Progenitor cell of endocrine pancreas (in vitro differentiated cells): ENCODE data around the gene LRMDA. TPM values are rescaled to one million over a fixed set of nuclear protein-coding genes. Genes with fewer than 3 reads are reported as not detected.

Experiments
- DNase-seq: peaks from one replicate; pipeline ENCODE4 v3.0.0; 2021; ENCODE audit warnings: low spot score; ENCODE audit not compliant: unreplicated experiment
- H3K27ac Mint-ChIP-seq: 2 replicates; pipeline ENCODE4 v1.8.0; 2021; ENCODE audit warnings: mild to moderate bottlenecking, moderate library complexity, mixed read lengths
- H3K27me3 Mint-ChIP-seq: 2 replicates; pipeline ENCODE4 v1.8.0; 2021; ENCODE audit warnings: mixed read lengths
- H3K36me3 Mint-ChIP-seq: 2 replicates; pipeline ENCODE4 v1.8.0; 2022; ENCODE audit warnings: mixed read lengths; ENCODE audit not compliant: insufficient read depth
- H3K4me1 Mint-ChIP-seq: 2 replicates; pipeline ENCODE4 v1.8.0; 2021; ENCODE audit warnings: low read depth, mixed read lengths
- H3K4me3 Mint-ChIP-seq: 2 replicates; pipeline ENCODE4 v1.8.0; 2021; ENCODE audit warnings: low read depth, mild to moderate bottlenecking, moderate library complexity, mixed read lengths
- H3K9me3 Mint-ChIP-seq: 2 replicates; pipeline ENCODE4 v1.8.0; 2021; ENCODE audit warnings: low read depth, mixed read lengths
- total RNA-seq: library from RNA; stranded (reverse); gene quantifications from 2 replicates; pipeline ENCODE4 v1.2.1, GENCODE V29; 2021
- TF ChIP-seq, protein P1 (sequence below): fragments of 200-600 bp; sonication (generic); IDR thresholded peaks from one replicate; pipeline ENCODE4 v1.5.0; 2021; ENCODE audit warnings: antibody characterized with exemption, mild to moderate bottlenecking; ENCODE audit not compliant: unreplicated experiment

Gene LRMDA
- total RNA-seq, 1 donor from 2014 or later, result 6.5 TPM

DNA sequence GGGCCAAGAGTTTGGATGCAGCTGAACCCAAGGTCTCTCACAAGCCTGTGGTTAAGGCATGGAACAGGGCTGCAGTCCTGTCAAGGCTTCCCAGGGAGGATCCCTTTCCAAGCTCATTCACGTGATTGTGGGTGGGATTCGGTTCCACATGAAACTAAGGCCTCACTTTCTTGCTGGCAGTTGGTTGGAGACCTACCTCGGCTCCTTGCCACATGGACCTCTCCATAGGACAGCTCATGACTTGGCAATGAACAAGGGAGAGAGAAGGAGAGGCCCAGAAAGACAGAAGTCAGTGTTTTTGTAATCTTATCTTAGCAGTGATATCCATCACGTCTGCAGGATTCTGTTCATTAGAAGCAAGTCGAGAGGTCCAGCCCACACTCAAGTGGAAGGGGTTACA, 583.8 kb downstream of the LRMDA start:
- Mint-ChIP-seq H3K4me3 (no peak overlapping the region), H3K27me3 (peaks cover 14% of the 10 kb centered on the region), H3K27ac (no peak overlapping the region), H3K4me1 (peaks cover 4% of the 10 kb centered on the region), H3K36me3 (no peaks in the 10 kb centered on the region), H3K9me3 (no peaks in the 10 kb centered on the region)
- TF ChIP-seq, protein P1, sequence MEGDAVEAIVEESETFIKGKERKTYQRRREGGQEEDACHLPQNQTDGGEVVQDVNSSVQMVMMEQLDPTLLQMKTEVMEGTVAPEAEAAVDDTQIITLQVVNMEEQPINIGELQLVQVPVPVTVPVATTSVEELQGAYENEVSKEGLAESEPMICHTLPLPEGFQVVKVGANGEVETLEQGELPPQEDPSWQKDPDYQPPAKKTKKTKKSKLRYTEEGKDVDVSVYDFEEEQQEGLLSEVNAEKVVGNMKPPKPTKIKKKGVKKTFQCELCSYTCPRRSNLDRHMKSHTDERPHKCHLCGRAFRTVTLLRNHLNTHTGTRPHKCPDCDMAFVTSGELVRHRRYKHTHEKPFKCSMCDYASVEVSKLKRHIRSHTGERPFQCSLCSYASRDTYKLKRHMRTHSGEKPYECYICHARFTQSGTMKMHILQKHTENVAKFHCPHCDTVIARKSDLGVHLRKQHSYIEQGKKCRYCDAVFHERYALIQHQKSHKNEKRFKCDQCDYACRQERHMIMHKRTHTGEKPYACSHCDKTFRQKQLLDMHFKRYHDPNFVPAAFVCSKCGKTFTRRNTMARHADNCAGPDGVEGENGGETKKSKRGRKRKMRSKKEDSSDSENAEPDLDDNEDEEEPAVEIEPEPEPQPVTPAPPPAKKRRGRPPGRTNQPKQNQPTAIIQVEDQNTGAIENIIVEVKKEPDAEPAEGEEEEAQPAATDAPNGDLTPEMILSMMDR, result no peak
- DNase-seq, result no peak

DNA sequence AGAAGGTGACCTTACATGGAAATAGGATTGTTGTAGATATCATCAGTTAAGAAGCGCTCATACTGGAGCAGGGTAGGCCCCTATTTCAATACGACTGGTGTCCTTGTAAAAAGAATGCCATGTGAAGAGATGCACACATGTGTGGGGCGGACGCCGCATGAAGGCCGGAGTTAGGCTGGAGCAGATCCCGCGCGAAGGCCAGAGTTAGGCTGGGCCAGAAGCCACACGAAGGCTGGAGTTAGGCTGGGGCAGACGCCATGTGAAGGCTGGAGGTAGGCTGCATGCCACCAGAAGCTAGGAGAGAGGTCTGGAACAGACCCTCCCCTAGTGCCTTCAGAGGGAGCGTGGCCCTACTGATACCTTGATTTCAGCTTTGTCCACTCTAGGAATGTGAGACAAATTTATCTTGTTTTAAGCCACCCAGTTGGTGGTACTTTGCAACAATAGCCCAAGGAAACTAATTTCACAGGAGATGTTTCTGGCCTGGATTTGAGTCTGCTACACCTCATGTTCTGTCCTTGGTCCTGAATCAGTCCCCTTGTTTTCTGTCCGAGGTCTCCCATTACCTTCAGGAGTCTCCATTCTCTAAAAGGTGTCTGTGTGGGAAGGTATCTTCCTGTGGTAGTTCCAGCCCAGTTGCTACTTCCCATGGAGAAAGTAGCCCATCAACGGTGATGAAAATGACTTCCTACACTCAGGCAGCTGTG, 585.8 kb downstream of the LRMDA start:
- Mint-ChIP-seq H3K9me3 (no peaks in the 10 kb centered on the region), H3K4me1 (peaks cover 4% of the 10 kb centered on the region), H3K36me3 (no peaks in the 10 kb centered on the region), H3K4me3 (no peak overlapping the region), H3K27me3 (peaks cover 11% of the 10 kb centered on the region), H3K27ac (no peak overlapping the region)
- DNase-seq, result no peak
- TF ChIP-seq, protein P1, result no peak

DNA sequence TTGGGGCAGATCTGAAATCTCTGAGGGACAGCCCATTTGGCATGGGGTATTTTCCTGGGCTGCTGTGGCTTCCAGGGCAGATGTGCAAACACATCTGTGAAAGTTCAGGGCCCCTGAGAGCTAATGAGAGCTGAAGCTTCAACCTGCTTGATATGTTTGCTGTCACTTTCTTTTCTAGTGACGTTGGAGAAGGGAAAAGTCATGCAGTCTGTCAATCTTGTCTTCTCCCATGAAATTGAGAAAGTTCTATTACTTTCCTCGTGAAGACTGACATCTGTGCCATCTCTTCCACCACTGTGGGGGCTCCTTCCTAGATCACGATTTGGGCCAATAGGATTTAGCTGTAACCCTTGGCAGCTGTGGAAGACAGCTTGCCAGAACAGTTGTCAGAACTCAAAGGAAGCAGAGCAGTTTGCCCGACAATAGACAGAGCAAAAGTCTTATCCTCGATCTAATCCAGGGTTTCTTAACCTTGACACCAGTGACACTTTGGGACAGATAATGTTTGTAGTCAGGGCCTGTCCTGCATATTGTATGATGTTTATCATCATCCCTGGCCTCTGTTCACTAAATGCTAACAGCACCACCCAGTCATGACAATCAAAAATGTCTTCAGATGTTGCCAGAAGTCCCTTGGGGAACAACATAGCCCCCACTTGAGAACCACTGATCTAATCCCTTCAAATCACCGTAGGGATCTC, 586.5 kb downstream of the LRMDA start:
- peaks cover 11% of the 10 kb centered on the region for H3K27me3 Mint-ChIP-seq
- no peak overlapping the region for H3K4me3 Mint-ChIP-seq
- H3K9me3 Mint-ChIP-seq, result no peaks in the 10 kb centered on the region
- H3K27ac Mint-ChIP-seq, result no peak overlapping the region
- no peak for DNase-seq
- TF ChIP-seq, protein P1, result no peak
- H3K36me3 Mint-ChIP-seq, result no peaks in the 10 kb centered on the region
- H3K4me1 Mint-ChIP-seq, result peaks cover 6% of the 10 kb centered on the region

DNA sequence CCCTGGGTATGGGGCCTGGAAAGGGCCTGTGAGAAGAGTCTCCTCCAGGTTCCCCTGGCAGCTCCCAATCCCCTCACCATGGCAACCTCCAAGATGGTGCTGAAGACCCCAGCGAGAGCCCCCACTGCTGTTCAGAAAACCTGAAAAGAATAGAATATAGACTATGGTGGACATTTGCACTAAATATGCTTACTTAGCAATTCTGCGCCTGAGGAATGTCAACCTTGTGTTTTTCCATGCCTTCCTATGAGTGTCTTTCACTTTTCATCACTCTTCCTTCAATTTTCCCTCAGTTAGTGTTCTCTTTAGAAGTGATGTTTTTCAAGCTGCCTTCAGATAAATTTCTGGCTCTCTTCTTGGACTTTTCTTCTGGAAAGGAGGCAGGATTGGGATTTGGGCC, 589.2 kb downstream of the LRMDA start:
- no peak overlapping the region for H3K4me3 Mint-ChIP-seq
- TF ChIP-seq, protein P1, result no peak
- peaks cover 6% of the 10 kb centered on the region for H3K4me1 Mint-ChIP-seq
- DNase-seq, result no peak
- peaks cover 14% of the 10 kb centered on the region for H3K27me3 Mint-ChIP-seq
- H3K36me3 Mint-ChIP-seq, result no peaks in the 10 kb centered on the region
- H3K9me3 Mint-ChIP-seq, result no peaks in the 10 kb centered on the region
- no peak overlapping the region for H3K27ac Mint-ChIP-seq

DNA sequence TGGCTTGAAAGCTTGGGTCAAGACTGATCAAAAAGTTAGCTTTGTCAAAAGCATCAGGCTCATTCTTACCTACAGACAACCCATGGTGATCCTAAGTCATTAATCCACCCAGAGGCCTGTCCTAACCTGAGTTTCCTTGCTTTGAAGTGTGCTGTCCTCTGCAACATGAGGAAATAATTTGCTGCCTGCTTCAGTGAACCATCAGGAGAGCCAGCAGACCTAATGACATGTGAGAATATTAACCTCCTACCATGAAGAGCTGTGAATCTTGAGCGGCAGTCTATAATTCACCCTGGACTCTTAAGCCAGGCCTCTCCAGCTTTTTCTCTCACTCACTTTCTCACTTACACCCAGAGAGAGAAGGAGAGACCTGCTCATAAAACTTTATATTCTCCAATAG, 590.0 kb downstream of the LRMDA start:
- Mint-ChIP-seq H3K27me3 (peaks cover 14% of the 10 kb centered on the region), H3K36me3 (no peaks in the 10 kb centered on the region), H3K27ac (no peak overlapping the region), H3K4me1 (peaks cover 6% of the 10 kb centered on the region), H3K9me3 (no peaks in the 10 kb centered on the region), H3K4me3 (no peak overlapping the region)
- DNase-seq, result no peak
- TF ChIP-seq, protein P1, result no peak
